GM12878 (cell line): ENCODE measurements around the gene MRPL20.

Experiments
- EZH2 ChIP-seq: IDR thresholded peaks from 2 replicates; pipeline ENCODE4 v1.6.1; 2012; ENCODE audit warnings: low read depth, mild to moderate bottlenecking, control low read depth, inconsistent platforms, low read length, borderline replicate concordance; ENCODE audit not compliant: control insufficient read depth
- FOXK2 ChIP-seq: fragments of 450-650 bp; IDR thresholded peaks from 2 replicates; pipeline ENCODE4 v1.6.1; 2017; ENCODE audit warnings: mild to moderate bottlenecking, moderate library complexity
- NFYB ChIP-seq: IDR thresholded peaks from 2 replicates; pipeline ENCODE4 v1.6.1; 2011; ENCODE audit warnings: low read depth, mild to moderate bottlenecking, low read length, improper control_type of control experiment, moderate library complexity; ENCODE audit not compliant: insufficient read depth
- TF ChIP-seq, protein P1 (sequence below), 3 experiments: IDR thresholded peaks in 2 of 3; conservative IDR thresholded peaks in 1 of 3; 2 replicates each; pipeline ENCODE4 v1.5.1; 2011; ENCODE audit warnings: low read depth in 3 of 3, low read length in 3 of 3, mild to moderate bottlenecking in 3 of 3, control low read depth in 2 of 3, moderate library complexity in 2 of 3, inconsistent platforms in 1 of 3, mixed read lengths in 1 of 3; ENCODE audit not compliant: control insufficient read depth in 2 of 3, insufficient read depth in 1 of 3; ENCODE audit errors: extremely low read depth in 1 of 3
- TF ChIP-seq, protein P2 (sequence below): IDR thresholded peaks from 2 replicates; pipeline ENCODE4 v1.6.1; 2011; ENCODE audit warnings: low read depth, low read length, improper control_type of control experiment, borderline replicate concordance

DNA sequence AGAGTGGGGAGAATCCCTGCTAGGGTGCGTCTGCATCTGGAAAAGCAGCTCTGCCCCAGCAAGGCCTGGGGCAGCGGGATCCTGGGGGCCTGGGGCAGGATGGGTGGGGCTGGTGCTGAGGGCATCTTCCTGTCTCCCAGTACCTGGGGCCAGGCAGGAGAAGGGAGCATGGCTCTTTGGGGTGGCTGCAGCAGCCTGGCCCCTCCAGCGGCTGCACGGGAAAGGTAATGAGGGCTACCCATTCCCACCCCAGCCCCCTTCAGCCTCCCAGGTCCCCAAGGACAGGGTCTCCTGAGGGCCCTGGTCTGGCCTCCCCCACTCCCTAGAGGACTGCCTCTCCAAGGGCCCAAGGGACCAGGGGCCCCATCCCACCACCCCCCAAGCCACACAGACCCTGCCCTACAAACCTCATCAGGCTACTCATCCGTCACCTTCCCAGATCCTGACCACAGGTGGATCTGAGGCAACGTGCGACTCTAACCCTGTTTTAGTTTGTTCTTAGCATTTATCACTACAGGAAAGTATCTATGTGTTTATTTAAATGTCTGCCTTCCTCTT, 14.9 kb upstream of the MRPL20 start:
- no peak for TF ChIP-seq NFYB
- TF ChIP-seq EZH2, result no peak
- TF ChIP-seq, protein P1, sequence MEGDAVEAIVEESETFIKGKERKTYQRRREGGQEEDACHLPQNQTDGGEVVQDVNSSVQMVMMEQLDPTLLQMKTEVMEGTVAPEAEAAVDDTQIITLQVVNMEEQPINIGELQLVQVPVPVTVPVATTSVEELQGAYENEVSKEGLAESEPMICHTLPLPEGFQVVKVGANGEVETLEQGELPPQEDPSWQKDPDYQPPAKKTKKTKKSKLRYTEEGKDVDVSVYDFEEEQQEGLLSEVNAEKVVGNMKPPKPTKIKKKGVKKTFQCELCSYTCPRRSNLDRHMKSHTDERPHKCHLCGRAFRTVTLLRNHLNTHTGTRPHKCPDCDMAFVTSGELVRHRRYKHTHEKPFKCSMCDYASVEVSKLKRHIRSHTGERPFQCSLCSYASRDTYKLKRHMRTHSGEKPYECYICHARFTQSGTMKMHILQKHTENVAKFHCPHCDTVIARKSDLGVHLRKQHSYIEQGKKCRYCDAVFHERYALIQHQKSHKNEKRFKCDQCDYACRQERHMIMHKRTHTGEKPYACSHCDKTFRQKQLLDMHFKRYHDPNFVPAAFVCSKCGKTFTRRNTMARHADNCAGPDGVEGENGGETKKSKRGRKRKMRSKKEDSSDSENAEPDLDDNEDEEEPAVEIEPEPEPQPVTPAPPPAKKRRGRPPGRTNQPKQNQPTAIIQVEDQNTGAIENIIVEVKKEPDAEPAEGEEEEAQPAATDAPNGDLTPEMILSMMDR (IDR thresholded peaks at IDR 0.05 in 2 of 3, conservative IDR thresholded peaks at IDR 0.05 in 1 of 3; ENCODE audit: control insufficient read depth in 2 of 3, extremely low read depth in 1 of 3, insufficient read depth in 1 of 3, low read depth in 3 of 3, low read length in 3 of 3), result no peak
- TF ChIP-seq, protein P2, sequence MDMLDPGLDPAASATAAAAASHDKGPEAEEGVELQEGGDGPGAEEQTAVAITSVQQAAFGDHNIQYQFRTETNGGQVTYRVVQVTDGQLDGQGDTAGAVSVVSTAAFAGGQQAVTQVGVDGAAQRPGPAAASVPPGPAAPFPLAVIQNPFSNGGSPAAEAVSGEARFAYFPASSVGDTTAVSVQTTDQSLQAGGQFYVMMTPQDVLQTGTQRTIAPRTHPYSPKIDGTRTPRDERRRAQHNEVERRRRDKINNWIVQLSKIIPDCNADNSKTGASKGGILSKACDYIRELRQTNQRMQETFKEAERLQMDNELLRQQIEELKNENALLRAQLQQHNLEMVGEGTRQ, result no peak
- no peak for TF ChIP-seq FOXK2
